Vagina (tissue), 2 donors: ENCODE results near the gene POLRMT. TPM values are rescaled to one million over a fixed set of nuclear protein-coding genes. Genes with fewer than 3 reads are reported as not detected.

Source experiments
- DNase-seq, 2 donors: peaks; one replicate each; pipeline ENCODE4 v3.0.0-alpha.2; 2017; ENCODE audit errors: extremely low spot score in 2 of 2
- H3K27ac ChIP-seq: fragments of 200-600 bp; sonication (generic); one replicate; pipeline ENCODE4 v1.5.1; 2019
- H3K27me3 ChIP-seq: fragments of 200-600 bp; sonication (generic); one replicate; pipeline ENCODE4 v1.5.1; 2019
- H3K36me3 ChIP-seq, 2 donors: fragments of 200-600 bp; sonication (generic); one replicate each; pipeline ENCODE4 v1.5.1; 2017 to 2019
- H3K4me1 ChIP-seq: fragments of 200-600 bp; sonication (generic); one replicate; pipeline ENCODE4 v1.5.1; 2019
- H3K4me3 ChIP-seq, 2 donors: fragments of 200-600 bp; sonication (generic); 1 replicate in 1 of 2; 2 replicates in 1 of 2; pipeline ENCODE4 v1.5.1; 2016 to 2019
- H3K9me3 ChIP-seq: fragments of 200-600 bp; sonication (generic); one replicate; pipeline ENCODE4 v1.5.1; 2019
- CTCF ChIP-seq, 3 experiments: fragments of 450-650 bp in 2 of 3; fragments of 200-600 bp in 1 of 3; sonication (generic) in 1 of 3; IDR thresholded peaks; one replicate each; pipeline ENCODE4 v1.5.1; 2017 to 2019; ENCODE audit warnings: antibody characterized with exemption in 3 of 3, mild to moderate bottlenecking in 2 of 3, moderate library complexity in 2 of 3
- POLR2A ChIP-seq, 2 donors: fragments of 450-650 bp; IDR thresholded peaks; one replicate each; pipeline ENCODE4 v1.6.1; 2017; ENCODE audit warnings: antibody characterized with exemption in 2 of 2, mild to moderate bottlenecking in 2 of 2, moderate library complexity in 2 of 2
- POLR2AphosphoS5 ChIP-seq, 2 donors: sonication (generic); formaldehyde crosslinking; IDR thresholded peaks; one replicate each; pipeline ENCODE4 v1.9.0; 2017; ENCODE audit warnings: antibody characterized with exemption in 2 of 2, mild to moderate bottlenecking in 2 of 2, low read depth in 1 of 2; ENCODE audit not compliant: insufficient read depth in 1 of 2
- intact Hi-C: fragments of 100-400 bp; cut with DNase I; formaldehyde crosslinking; loops from one replicate; pipeline ENCODE4 v1.15.1; 2023
- total RNA-seq: library from RNA; depleted of rRNA; stranded (reverse); fragments of >200 nt; gene quantifications from one replicate; pipeline ENCODE4 v1.2.3, GENCODE V29; 2016

The POLRMT gene
- total RNA-seq, 1 donor from 2014 or later, result 33.9 TPM

- no peaks in the 10 kb centered on the region for H3K9me3 ChIP-seq
- intact Hi-C loops, result no loop called here
- no peak for TF ChIP-seq POLR2AphosphoS5 (IDR thresholded peaks at IDR 0.05; ENCODE audit: insufficient read depth in 1 of 2, low read depth in 1 of 2)
- TF ChIP-seq CTCF (IDR thresholded peaks at IDR 0.05), result no peak
- no peak for TF ChIP-seq POLR2A (IDR thresholded peaks at IDR 0.05)
- H3K36me3 ChIP-seq, result peaks cover 0 to 31% of the 10 kb centered on the region in 2 donors
- H3K4me3 ChIP-seq, result no peak overlapping the region
- H3K4me1 ChIP-seq, result peaks cover 11% of the 10 kb centered on the region
- no peak for DNase-seq
- peaks cover 4% of the 10 kb centered on the region for H3K27me3 ChIP-seq
- H3K27ac ChIP-seq, result no peak overlapping the region
These were observed 49.4 kb downstream of the POLRMT start for GRCh38 chr19:583968-584239.

- Histone ChIP-seq H3K9me3 (no peaks in the 10 kb centered on the region), H3K27ac (no peak overlapping the region), H3K4me1 (peaks cover 6% of the 10 kb centered on the region), H3K27me3 (no peaks in the 10 kb centered on the region), H3K36me3 (peaks cover 0 to 32% of the 10 kb centered on the region in 2 donors), H3K4me3 (no peak overlapping the region)
- no peak for DNase-seq
- TF ChIP-seq POLR2AphosphoS5 (IDR thresholded peaks at IDR 0.05; ENCODE audit: insufficient read depth in 1 of 2, low read depth in 1 of 2) (no peak), CTCF (IDR thresholded peaks at IDR 0.05) (no peak), POLR2A (IDR thresholded peaks at IDR 0.05) (no peak)
- intact Hi-C loops, result no loop called here
These were observed 50.0 kb downstream of the POLRMT start for GRCh38 chr19:583198-583967.

- intact Hi-C loops, result no loop called here
These were observed 50.7 kb downstream of the POLRMT start for GRCh38 chr19:582497-583197.

GRCh38 chr19:581399-582111 lies 51.8 kb downstream of the POLRMT start:
- intact Hi-C loops, result no loop called here
- Histone ChIP-seq H3K36me3 (peaks cover 0 to 37% of the 10 kb centered on the region in 2 donors), H3K9me3 (no peaks in the 10 kb centered on the region), H3K4me3 (no peak overlapping the region), H3K27me3 (no peaks in the 10 kb centered on the region), H3K27ac (no peak overlapping the region), H3K4me1 (peaks cover 8% of the 10 kb centered on the region)
- DNase-seq, result no peak
- no peak for TF ChIP-seq POLR2A (IDR thresholded peaks at IDR 0.05)
- no peak for TF ChIP-seq POLR2AphosphoS5 (IDR thresholded peaks at IDR 0.05; ENCODE audit: insufficient read depth in 1 of 2, low read depth in 1 of 2)
- no peak for TF ChIP-seq CTCF (IDR thresholded peaks at IDR 0.05)

More at GRCh38 chr19:582497-583197, 50.7 kb downstream of the POLRMT start:
- Histone ChIP-seq H3K27me3 (no peaks in the 10 kb centered on the region), H3K4me3 (no peak overlapping the region), H3K9me3 (no peaks in the 10 kb centered on the region), H3K4me1 (no peaks in the 10 kb centered on the region), H3K27ac (no peak overlapping the region), H3K36me3 (peaks cover 0 to 37% of the 10 kb centered on the region in 2 donors)
- TF ChIP-seq POLR2A (IDR thresholded peaks at IDR 0.05), result no peak
- TF ChIP-seq POLR2AphosphoS5 (IDR thresholded peaks at IDR 0.05; ENCODE audit: insufficient read depth in 1 of 2, low read depth in 1 of 2), result no peak
- no peak for TF ChIP-seq CTCF (IDR thresholded peaks at IDR 0.05)
- no peak for DNase-seq
